Activated CD4-positive, CD25-positive, alpha-beta regulatory T cell (primary cell): ENCODE measurements around the gene CCDC78.

Source experiments
- DNase-seq, 4 experiments: peaks; one replicate each; lab custom pipeline; 2025; lab: John Stamatoyannopoulos, UW

CCDC78 gene

GRCh38 chr16:678209-678857, 47.9 kb downstream of the CCDC78 start:
- DNase-seq, result no peak

- DNase-seq, result no peak
Measured at GRCh38 chr16:677316-678190, 48.7 kb downstream of the CCDC78 start.

GRCh38 chr16:676913-677312, 49.3 kb downstream of the CCDC78 start:
- no peak for DNase-seq

GRCh38 chr16:676565-676902, 49.7 kb downstream of the CCDC78 start:
- DNase-seq, result no peak

GRCh38 chr16:675884-676564, 50.2 kb downstream of the CCDC78 start:
- no peak for DNase-seq

- DNase-seq, result no peak
Measured at GRCh38 chr16:674968-675883, 51.0 kb downstream of the CCDC78 start, which contains the start of gene RHBDL1. Gene RHBDL1 (plus strand): TSS chr16:675671. CDS start chr16:675791, 120 bp downstream.

GRCh38 chr16:674214-674881, 51.9 kb downstream of the CCDC78 start:
- no peak for DNase-seq

GRCh38 chr16:673399-673991, 52.7 kb downstream of the CCDC78 start:
- DNase-seq, result no peak

- DNase-seq, result no peak
Measured at GRCh38 chr16:672851-673250, 53.4 kb downstream of the CCDC78 start.
